Activated naive CD4-positive, alpha-beta T cell treated with anti-CD3 and anti-CD28 coated beads, Interleukin-2, amount 10 ng/mL, durations not matched to agents 7 days and 5 days (primary cell): ENCODE data around the gene DOLPP1.
"Not testable (repeated sequence)": the region's sequence is repeated elsewhere in the genome, so short reads cannot be mapped to it uniquely, and the experiment has no call there.

Experiments used
- CTCF ChIA-PET: fragments of 350-600 bp; sonication (Branson Sonifier 250); formaldehyde crosslinking; loops from one replicate; lab custom pipeline; 2021; ENCODE audit warnings: antibody characterized with exemption; lab: Charles Lee
- DNase-seq: peaks from one replicate; pipeline ENCODE4 v3.0.0-alpha.2; 2020
- H3K27ac Mint-ChIP-seq: one replicate; pipeline ENCODE4 v1.8.0; 2021; ENCODE audit warnings: mild to moderate bottlenecking, moderate library complexity, mixed read lengths
- H3K27me3 Mint-ChIP-seq: one replicate; pipeline ENCODE4 v1.8.0; 2021; ENCODE audit warnings: mild to moderate bottlenecking, mixed read lengths
- H3K36me3 Mint-ChIP-seq: one replicate; pipeline ENCODE4 v1.8.0; 2021; ENCODE audit warnings: mixed read lengths
- H3K4me1 Mint-ChIP-seq: one replicate; pipeline ENCODE4 v1.8.0; 2021; ENCODE audit warnings: mixed read lengths
- H3K4me3 Mint-ChIP-seq: one replicate; pipeline ENCODE4 v1.8.0; 2021; ENCODE audit warnings: mild to moderate bottlenecking, moderate library complexity, mixed read lengths
- H3K9me3 Mint-ChIP-seq: one replicate; pipeline ENCODE4 v1.8.0; 2021; ENCODE audit warnings: mixed read lengths

The DOLPP1 gene

GRCh38 chr9:129124506-129125069, 43.7 kb downstream of the DOLPP1 start:
- Mint-ChIP-seq H3K9me3 (no peaks in the 10 kb centered on the region), H3K36me3 (peaks cover 37% of the 10 kb centered on the region), H3K4me1 (peaks cover 2% of the 10 kb centered on the region), H3K4me3 (no peak overlapping the region), H3K27ac (no peak overlapping the region), H3K27me3 (no peaks in the 10 kb centered on the region)
- CTCF ChIA-PET: no interaction called here
- DNase-seq: no peak

- no peak for DNase-seq
- CTCF ChIA-PET: interaction anchor here (0.6 to 1.4 kb wide), 4 partner anchors 11 to 499 kb away, joined by 3 to 5 read pairs (median 3); no protein-coding TSS in a partner anchor
- Mint-ChIP-seq H3K4me1 (no peaks in the 10 kb centered on the region), H3K9me3 (no peaks in the 10 kb centered on the region), H3K36me3 (peaks cover 34% of the 10 kb centered on the region), H3K27me3 (no peaks in the 10 kb centered on the region), H3K27ac (no peak overlapping the region), H3K4me3 (no peak overlapping the region)
Measured at GRCh38 chr9:129125478-129125877, 44.6 kb downstream of the DOLPP1 start.

- H3K27me3 Mint-ChIP-seq: no peaks in the 10 kb centered on the region
- CTCF ChIA-PET: interaction anchor here (1.0 to 1.4 kb wide), 2 partner anchors 9 to 498 kb away, joined by 3 to 5 read pairs; no protein-coding TSS in a partner anchor
- no peak overlapping the region for H3K4me3 Mint-ChIP-seq
- DNase-seq: no peak
- no peak overlapping the region for H3K27ac Mint-ChIP-seq
- peaks cover 36% of the 10 kb centered on the region for H3K36me3 Mint-ChIP-seq
- H3K9me3 Mint-ChIP-seq: no peaks in the 10 kb centered on the region
- H3K4me1 Mint-ChIP-seq: peaks cover 5% of the 10 kb centered on the region
Measured at GRCh38 chr9:129126749-129127618, 46.1 kb downstream of the DOLPP1 start.

GRCh38 chr9:129128689-129129088, 47.8 kb downstream of the DOLPP1 start:
- peaks cover 6% of the 10 kb centered on the region for H3K4me1 Mint-ChIP-seq
- no peaks in the 10 kb centered on the region for H3K27me3 Mint-ChIP-seq
- no peak overlapping the region for H3K4me3 Mint-ChIP-seq
- H3K9me3 Mint-ChIP-seq: no peaks in the 10 kb centered on the region
- CTCF ChIA-PET: no interaction called here
- no peak for DNase-seq
- H3K27ac Mint-ChIP-seq: no peak overlapping the region
- H3K36me3 Mint-ChIP-seq: peaks cover 35% of the 10 kb centered on the region

- CTCF ChIA-PET: interaction anchor here (1.0 to 3.8 kb wide), 10 partner anchors 9 to 494 kb away, joined by 3 to 48 read pairs (median 18); partner anchors contain the start of gene NTMT1
Measured at GRCh38 chr9:129130271-129130670, 49.4 kb downstream of the DOLPP1 start.

GRCh38 chr9:129130791-129131190, 49.9 kb downstream of the DOLPP1 start:
- H3K36me3 Mint-ChIP-seq: peaks cover 38% of the 10 kb centered on the region
- peaks cover 6% of the 10 kb centered on the region for H3K4me1 Mint-ChIP-seq
- H3K27ac Mint-ChIP-seq: no peak overlapping the region
- H3K9me3 Mint-ChIP-seq: no peaks in the 10 kb centered on the region
- no peak for DNase-seq
- CTCF ChIA-PET: interaction anchor here (0.9 to 3.8 kb wide), 22 partner anchors 8 to 592 kb away, joined by 3 to 48 read pairs (median 6); partner anchors contain the start of genes IER5L and NTMT1
- no peaks in the 10 kb centered on the region for H3K27me3 Mint-ChIP-seq
- no peak overlapping the region for H3K4me3 Mint-ChIP-seq

More at GRCh38 chr9:129130271-129130670, 49.4 kb downstream of the DOLPP1 start:
- not testable (repeated sequence) for DNase-seq, H3K4me3 Mint-ChIP-seq, H3K27me3 Mint-ChIP-seq, H3K9me3 Mint-ChIP-seq, H3K4me1 Mint-ChIP-seq, H3K27ac Mint-ChIP-seq
- H3K36me3 Mint-ChIP-seq: peaks cover 36% of the 10 kb centered on the region

GRCh38 chr9:129131300-129132145, 50.6 kb downstream of the DOLPP1 start:
- DNase-seq: peak; percentile 90
- H3K27me3 Mint-ChIP-seq: no peaks in the 10 kb centered on the region
- no peaks in the 10 kb centered on the region for H3K9me3 Mint-ChIP-seq
- CTCF ChIA-PET: interaction anchor here (0.6 to 3.8 kb wide), 39 partner anchors 8 to 592 kb away, joined by 3 to 48 read pairs (median 4); partner anchors contain the start of genes IER5L and NTMT1
- peaks cover 39% of the 10 kb centered on the region for H3K36me3 Mint-ChIP-seq
- H3K4me3 Mint-ChIP-seq: no peak overlapping the region
- H3K4me1 Mint-ChIP-seq: peaks cover 6% of the 10 kb centered on the region
- peak overlapping the region; percentile 79 for H3K27ac Mint-ChIP-seq

GRCh38 chr9:129133082-129133481, 52.2 kb downstream of the DOLPP1 start:
- Mint-ChIP-seq H3K27ac (no peak overlapping the region), H3K4me3 (no peak overlapping the region), H3K9me3 (no peaks in the 10 kb centered on the region), H3K36me3 (peaks cover 41% of the 10 kb centered on the region), H3K4me1 (peaks cover 6% of the 10 kb centered on the region), H3K27me3 (no peaks in the 10 kb centered on the region)
- CTCF ChIA-PET: interaction anchor here (1.2 to 3.7 kb wide), 3 partner anchors 9 to 491 kb away, joined by 3 to 48 read pairs (median 24); no protein-coding TSS in a partner anchor
- DNase-seq: no peak

- H3K27ac Mint-ChIP-seq: no peak overlapping the region
- DNase-seq: no peak
- peaks cover 21% of the 10 kb centered on the region for H3K4me1 Mint-ChIP-seq
- H3K27me3 Mint-ChIP-seq: no peaks in the 10 kb centered on the region
- H3K36me3 Mint-ChIP-seq: peaks cover 38% of the 10 kb centered on the region
- H3K9me3 Mint-ChIP-seq: no peaks in the 10 kb centered on the region
- CTCF ChIA-PET: interaction anchor here (1.1 to 1.8 kb wide), 2 partner anchors 7 to 479 kb away, joined by 4 to 6 read pairs; no protein-coding TSS in a partner anchor
- no peak overlapping the region for H3K4me3 Mint-ChIP-seq
Measured at GRCh38 chr9:129135476-129135875, 54.6 kb downstream of the DOLPP1 start.

- CTCF ChIA-PET: interaction anchor here (0.7 to 1.8 kb wide), 4 partner anchors 10 to 478 kb away, joined by 3 to 6 read pairs (median 4); no protein-coding TSS in a partner anchor
- H3K27me3 Mint-ChIP-seq: no peaks in the 10 kb centered on the region
- no peak overlapping the region for H3K27ac Mint-ChIP-seq
- H3K4me3 Mint-ChIP-seq: no peak overlapping the region
- H3K36me3 Mint-ChIP-seq: peaks cover 30% of the 10 kb centered on the region
- H3K4me1 Mint-ChIP-seq: peaks cover 30% of the 10 kb centered on the region
- DNase-seq: no peak
- no peaks in the 10 kb centered on the region for H3K9me3 Mint-ChIP-seq
Measured at GRCh38 chr9:129136446-129137035, 55.6 kb downstream of the DOLPP1 start.

GRCh38 chr9:129137292-129138143, 56.6 kb downstream of the DOLPP1 start:
- Mint-ChIP-seq H3K27ac (peak overlapping the region; percentile 28), H3K4me1 (peaks cover 32% of the 10 kb centered on the region), H3K9me3 (no peaks in the 10 kb centered on the region), H3K27me3 (no peaks in the 10 kb centered on the region), H3K36me3 (peaks cover 26% of the 10 kb centered on the region), H3K4me3 (no peak overlapping the region)
- CTCF ChIA-PET: interaction anchor here (1.2 to 3.3 kb wide), 9 partner anchors 35 to 487 kb away, joined by 3 to 22 read pairs (median 6); partner anchors contain the start of gene NTMT1
- DNase-seq: no peak

GRCh38 chr9:129138144-129138462, 57.2 kb downstream of the DOLPP1 start:
- no peak overlapping the region for H3K4me3 Mint-ChIP-seq
- H3K9me3 Mint-ChIP-seq: no peaks in the 10 kb centered on the region
- peaks cover 29% of the 10 kb centered on the region for H3K36me3 Mint-ChIP-seq
- CTCF ChIA-PET: interaction anchor here (1.0 to 3.3 kb wide), 10 partner anchors 7 to 487 kb away, joined by 3 to 22 read pairs (median 6); partner anchors contain the start of gene NTMT1
- no peak overlapping the region for H3K27ac Mint-ChIP-seq
- no peak for DNase-seq
- peaks cover 38% of the 10 kb centered on the region for H3K4me1 Mint-ChIP-seq
- H3K27me3 Mint-ChIP-seq: no peaks in the 10 kb centered on the region
